ENCODE results near the gene ATAD2B. TPM values are rescaled to one million over a fixed set of nuclear protein-coding genes. Genes with fewer than 3 reads are reported as not detected.

ATAD2B gene
- total and polyA plus RNA-seq, 2 experiments from 2014 or later = 4.8 to 6.7 TPM

DNA sequence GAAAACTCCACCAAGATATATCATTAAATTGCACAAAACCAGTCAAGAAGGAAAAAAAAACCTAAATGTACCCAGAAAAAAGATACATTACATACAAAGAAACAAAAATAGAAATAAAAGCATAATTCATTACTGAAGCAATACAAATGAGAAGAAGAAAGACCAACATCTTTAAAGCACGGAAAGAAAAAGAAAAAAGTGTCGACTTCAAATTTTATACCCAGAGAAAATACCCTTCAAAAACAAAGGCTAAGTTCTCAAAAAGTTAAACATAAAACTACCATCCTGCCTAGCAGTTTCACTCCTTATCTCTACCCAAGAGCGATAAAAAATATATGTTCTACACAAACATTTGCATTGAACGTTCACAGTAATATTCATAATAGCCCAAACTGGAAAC lies 82.0 kb downstream of the ATAD2B start:
- DNase-seq = no peak
- H3K79me2 ChIP-seq (ENCODE audit: insufficient read depth) = peaks cover 20% of the 10 kb centered on the region
- H3K9me2 ChIP-seq (ENCODE audit: insufficient read depth) = no peaks in the 10 kb centered on the region
- no peak overlapping the region for H3K27ac ChIP-seq
- H3K27me3 ChIP-seq (replicated peaks; ENCODE audit: insufficient read depth) = no peaks in the 10 kb centered on the region
- in situ Hi-C loops (cut with MboI) = no loop called here
- no peaks in the 10 kb centered on the region for H3K9me3 ChIP-seq (ENCODE audit: low read depth)
- H3F3A ChIP-seq (ENCODE audit: insufficient read depth) = no peaks in the 10 kb centered on the region
- H3K4me2 ChIP-seq (ENCODE audit: unreplicated experiment) = no peak overlapping the region
- H3K9ac ChIP-seq = no peak overlapping the region
- TF ChIP-seq EZH2phosphoT487 (IDR thresholded peaks at IDR 0.05; ENCODE audit: insufficient read depth, low read depth) (no peak), EZH2 (IDR thresholded peaks at IDR 0.05; ENCODE audit: insufficient read depth, poor library complexity, severe bottlenecking) (no peak)
- H3K4me1 ChIP-seq (ENCODE audit: insufficient read depth) = 0 out of 2 replicates have a peak, but pooled peaks cover 5% of the 10 kb centered on the region
- H4K20me1 ChIP-seq (ENCODE audit: insufficient read depth) = no peaks in the 10 kb centered on the region
- 0 out of 2 replicates have a peak, but pooled peaks cover 5% of the 10 kb centered on the region for H3K36me3 ChIP-seq (ENCODE audit: low read depth)
- no peak overlapping the region for H3K4me3 ChIP-seq
- WGBS, 2 experiments (ENCODE audit: low coverage in 1 of 2, low lambda C conversion rate in 2 of 2, missing lambda C conversion rate in 2 of 2) = 96 to 99% methylated on average over 4 of the region's 4 CpGs
- H2AFZ ChIP-seq = no peak overlapping the region

DNA sequence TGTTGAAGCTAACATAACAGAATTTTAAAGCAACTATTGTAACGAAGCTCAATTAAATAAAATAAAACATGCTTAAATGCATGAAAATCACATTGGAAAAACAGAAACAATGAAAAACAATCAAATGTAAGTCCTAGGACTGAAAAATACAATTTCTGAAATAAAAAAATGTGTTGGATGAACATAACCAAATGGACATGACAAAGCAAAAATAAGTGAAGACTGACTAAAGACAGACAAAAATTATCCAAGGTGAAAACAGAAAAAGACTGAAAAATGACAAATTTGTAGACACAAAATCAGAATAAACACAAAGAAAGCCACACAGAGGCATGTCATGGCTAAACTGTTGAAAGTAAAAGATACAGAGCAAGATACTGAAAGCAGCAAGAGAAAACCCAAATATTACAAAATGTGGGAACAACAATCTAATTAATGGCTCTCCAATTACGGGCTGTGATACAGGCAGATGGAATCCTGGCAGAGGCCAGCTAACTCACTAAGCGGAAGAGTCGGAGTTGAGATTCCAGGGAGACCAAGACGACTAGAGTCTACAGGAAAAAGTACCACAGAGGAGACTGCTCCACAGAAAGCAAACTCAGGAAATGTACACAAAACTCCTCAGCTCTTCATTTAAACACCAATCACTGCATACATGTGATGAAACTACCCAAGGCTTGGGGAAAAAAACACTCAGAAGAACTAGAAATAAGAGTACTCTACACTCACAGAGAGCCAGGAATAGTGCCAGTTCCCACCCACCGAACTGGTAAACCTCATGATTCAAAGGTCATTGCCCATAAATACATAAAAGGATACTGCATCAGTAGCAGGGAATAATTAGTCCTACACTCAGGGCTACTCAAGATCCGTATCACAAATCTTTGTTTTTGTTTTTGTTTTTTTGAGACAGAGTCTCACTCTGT lies 83.6 kb downstream of the ATAD2B start:
- in situ Hi-C loops (cut with MboI) = no loop called here
- no peaks in the 10 kb centered on the region for H3K9me3 ChIP-seq (ENCODE audit: low read depth)
- H2AFZ ChIP-seq = no peak overlapping the region
- 0 out of 2 replicates have a peak, but pooled peaks cover 5% of the 10 kb centered on the region for H3K36me3 ChIP-seq (ENCODE audit: low read depth)
- no peaks in the 10 kb centered on the region for H3F3A ChIP-seq (ENCODE audit: insufficient read depth)
- 96% methylated on average over 7 of the region's 7 CpGs for WGBS, 2 experiments (ENCODE audit: low coverage in 1 of 2, low lambda C conversion rate in 2 of 2, missing lambda C conversion rate in 2 of 2)
- H3K27me3 ChIP-seq (replicated peaks; ENCODE audit: insufficient read depth) = no peaks in the 10 kb centered on the region
- DNase-seq = peak; percentile 6
- H3K4me1 ChIP-seq (ENCODE audit: insufficient read depth) = 0 out of 2 replicates have a peak, but pooled peaks cover 5% of the 10 kb centered on the region
- no peaks in the 10 kb centered on the region for H3K9me2 ChIP-seq (ENCODE audit: insufficient read depth)
- H4K20me1 ChIP-seq (ENCODE audit: insufficient read depth) = no peaks in the 10 kb centered on the region
- no peak overlapping the region for H3K4me3 ChIP-seq
- H3K9ac ChIP-seq = no peak overlapping the region
- TF ChIP-seq EZH2phosphoT487 (IDR thresholded peaks at IDR 0.05; ENCODE audit: insufficient read depth, low read depth) (no peak), EZH2 (IDR thresholded peaks at IDR 0.05; ENCODE audit: insufficient read depth, poor library complexity, severe bottlenecking) (no peak)
- H3K4me2 ChIP-seq (ENCODE audit: unreplicated experiment) = no peak overlapping the region
- peaks cover 20% of the 10 kb centered on the region for H3K79me2 ChIP-seq (ENCODE audit: insufficient read depth)
- H3K27ac ChIP-seq = no peak overlapping the region

DNA sequence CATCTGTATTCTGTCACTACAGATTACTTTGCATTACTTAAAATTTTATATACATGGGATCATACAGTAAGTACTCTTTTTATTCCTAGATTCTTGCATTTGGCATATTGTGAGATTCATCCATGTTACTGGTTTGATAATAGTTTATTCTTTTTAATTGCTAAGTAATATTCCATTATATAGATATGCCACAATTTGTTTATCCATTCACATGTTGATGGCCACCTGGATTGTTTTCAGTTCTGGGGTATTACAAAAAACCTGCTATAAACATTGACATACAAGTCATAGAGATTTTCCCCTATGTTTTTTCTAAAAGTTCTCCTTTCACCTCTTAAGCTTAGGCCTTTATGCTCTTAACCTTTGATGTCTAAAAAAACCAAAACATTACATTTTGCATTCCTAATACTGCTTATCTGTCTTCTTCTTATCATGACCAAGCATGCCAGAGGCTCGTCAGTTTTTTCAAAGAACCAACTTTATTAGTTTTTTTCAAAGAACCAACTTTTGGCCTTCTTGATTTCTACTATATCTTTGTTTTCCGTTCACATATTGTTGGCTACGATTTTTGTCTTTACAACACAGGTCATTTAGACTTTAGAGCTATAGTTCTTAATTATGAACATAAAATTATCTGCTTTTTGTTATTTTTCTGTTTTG lies 86.9 kb downstream of the ATAD2B start:
- H3K27me3 ChIP-seq (replicated peaks; ENCODE audit: insufficient read depth) = no peaks in the 10 kb centered on the region
- H3K36me3 ChIP-seq (ENCODE audit: low read depth) = 0 out of 2 replicates have a peak, but pooled peaks cover 3% of the 10 kb centered on the region
- H3K9me2 ChIP-seq (ENCODE audit: insufficient read depth) = no peaks in the 10 kb centered on the region
- H3K9ac ChIP-seq = no peak overlapping the region
- DNase-seq = no peak
- no peaks in the 10 kb centered on the region for H3K9me3 ChIP-seq (ENCODE audit: low read depth)
- H3K79me2 ChIP-seq (ENCODE audit: insufficient read depth) = peaks cover 18% of the 10 kb centered on the region
- H3K4me3 ChIP-seq = no peak overlapping the region
- H3K27ac ChIP-seq = no peak overlapping the region
- H2AFZ ChIP-seq = no peak overlapping the region
- H3K4me1 ChIP-seq (ENCODE audit: insufficient read depth) = 0 out of 2 replicates have a peak, but pooled peaks cover 5% of the 10 kb centered on the region
- H3F3A ChIP-seq (ENCODE audit: insufficient read depth) = no peaks in the 10 kb centered on the region
- whole genome bisulfite sequencing, 2 experiments (ENCODE audit: low coverage in 1 of 2, low lambda C conversion rate in 2 of 2, missing lambda C conversion rate in 2 of 2) = 96% methylated on average over 3 of the region's 3 CpGs
- no peak overlapping the region for H3K4me2 ChIP-seq (ENCODE audit: unreplicated experiment)
- H4K20me1 ChIP-seq (ENCODE audit: insufficient read depth) = no peaks in the 10 kb centered on the region
- no peak for TF ChIP-seq EZH2phosphoT487 (IDR thresholded peaks at IDR 0.05; ENCODE audit: insufficient read depth, low read depth)
- no peak for TF ChIP-seq EZH2 (IDR thresholded peaks at IDR 0.05; ENCODE audit: insufficient read depth, poor library complexity, severe bottlenecking)
- in situ Hi-C loops (cut with MboI) = no loop called here

DNA sequence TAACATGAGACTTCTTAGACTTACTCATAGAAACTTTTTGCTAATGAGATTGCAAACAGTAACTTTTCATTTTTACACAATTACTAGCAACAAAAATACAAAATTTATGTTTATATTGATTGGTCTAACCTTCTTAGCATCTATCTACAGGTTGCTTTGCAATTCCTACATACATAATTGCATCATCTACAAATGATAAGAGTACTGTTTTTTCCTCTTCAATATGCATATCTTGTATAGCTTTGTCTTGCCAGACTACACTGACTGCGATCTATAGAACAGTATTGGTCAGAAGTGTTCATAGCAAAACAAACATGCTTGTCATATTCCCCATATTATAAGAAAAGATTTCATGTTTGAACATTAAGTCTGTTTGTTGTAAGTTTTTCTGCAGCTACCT lies 87.9 kb downstream of the ATAD2B start:
- Histone ChIP-seq H3K36me3 (ENCODE audit: low read depth) (no peaks in the 10 kb centered on the region), H3K4me3 (no peak overlapping the region), H3K9me2 (ENCODE audit: insufficient read depth) (no peaks in the 10 kb centered on the region), H3K9me3 (ENCODE audit: low read depth) (no peaks in the 10 kb centered on the region), H3F3A (ENCODE audit: insufficient read depth) (no peaks in the 10 kb centered on the region), H3K9ac (no peak overlapping the region), H4K20me1 (ENCODE audit: insufficient read depth) (no peaks in the 10 kb centered on the region), H3K4me2 (ENCODE audit: unreplicated experiment) (no peak overlapping the region), H2AFZ (no peak overlapping the region), H3K4me1 (ENCODE audit: insufficient read depth) (0 out of 2 replicates have a peak, but pooled peaks cover 5% of the 10 kb centered on the region), H3K27me3 (replicated peaks; ENCODE audit: insufficient read depth) (no peaks in the 10 kb centered on the region), H3K79me2 (ENCODE audit: insufficient read depth) (peaks cover 16% of the 10 kb centered on the region), H3K27ac (no peak overlapping the region)
- WGBS, 2 experiments (ENCODE audit: low coverage in 1 of 2, low lambda C conversion rate in 2 of 2, missing lambda C conversion rate in 2 of 2) = 97% methylated on average over 1 of the region's 1 CpG
- no peak for DNase-seq
- in situ Hi-C loops (cut with MboI) = no loop called here
- TF ChIP-seq EZH2phosphoT487 (IDR thresholded peaks at IDR 0.05; ENCODE audit: insufficient read depth, low read depth) = no peak
- TF ChIP-seq EZH2 (IDR thresholded peaks at IDR 0.05; ENCODE audit: insufficient read depth, poor library complexity, severe bottlenecking) = no peak
